Measurements from ENCODE around the gene ARIH2. TPM values are rescaled to one million over a fixed set of nuclear protein-coding genes. Genes with fewer than 3 reads are reported as not detected.

The ARIH2 gene
- polyA plus RNA-seq (2013, experiment 1 of 2): 71.8 TPM
- polyA plus RNA-seq (2013, experiment 2 of 2): 62.7 TPM

GRCh38 chr3:48918388-48919214 lies at the start of gene ARIH2:
Gene ARIH2, plus strand, starts transcription at chr3:48918842. Its CDS starts 8,717 bp downstream, at chr3:48927559.
- H3K9me3 ChIP-seq (ENCODE audit: control insufficient read depth, low read length): no peaks in the 10 kb centered on the region
- H3K27ac ChIP-seq (ENCODE audit: low read depth, low read length, severe bottlenecking): peak within 1 kb of the TSS; percentile 97
- H3K4me1 ChIP-seq (ENCODE audit: control insufficient read depth, insufficient read depth, low read length, poor library complexity, severe bottlenecking): peaks cover 4% of the 10 kb centered on the region
- peak within 1 kb of the TSS; percentile 73 for H3K4me3 ChIP-seq (ENCODE audit: extremely low read depth, insufficient read depth, low read length, poor library complexity, severe bottlenecking)
- H3K36me3 ChIP-seq (ENCODE audit: control insufficient read depth, insufficient read depth, low read length): peaks cover 19% of the 10 kb centered on the region
- 0% methylated on average over 87 to 96 of the region's 97 CpGs for WGBS, 2 experiments (ENCODE audit: insufficient coverage in 2 of 2)

DNA sequence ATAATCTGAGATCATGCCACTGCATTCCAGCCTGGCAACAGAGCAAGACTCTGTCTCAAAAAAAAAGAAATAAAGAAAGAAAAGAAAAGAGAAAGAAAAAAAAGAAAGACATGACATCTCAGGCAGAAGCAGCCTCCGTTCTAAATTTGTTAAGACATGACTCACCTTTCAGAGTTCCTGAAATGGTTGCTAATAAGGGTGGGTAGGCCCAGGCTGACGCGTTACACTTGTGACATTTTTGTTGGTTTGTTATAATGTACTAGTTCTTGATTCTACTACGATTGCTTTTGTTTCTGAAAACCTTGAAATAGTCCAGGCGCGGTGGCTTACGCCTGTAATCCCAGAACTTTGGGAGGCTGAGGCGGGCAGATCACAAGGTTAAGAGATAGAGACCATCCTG lies 41.0 kb upstream of the ARIH2 start:
- H3K4me1 ChIP-seq (ENCODE audit: control insufficient read depth, insufficient read depth, low read length, poor library complexity, severe bottlenecking): no peaks in the 10 kb centered on the region
- H3K4me3 ChIP-seq (ENCODE audit: extremely low read depth, insufficient read depth, low read length, poor library complexity, severe bottlenecking): no peak overlapping the region
- no peaks in the 10 kb centered on the region for H3K36me3 ChIP-seq (ENCODE audit: control insufficient read depth, insufficient read depth, low read length)
- 95% methylated on average over 6 to 8 of the region's 8 CpGs for WGBS, 2 experiments (ENCODE audit: insufficient coverage in 2 of 2)
- H3K27ac ChIP-seq (ENCODE audit: low read depth, low read length, severe bottlenecking): no peak overlapping the region
- no peaks in the 10 kb centered on the region for H3K9me3 ChIP-seq (ENCODE audit: control insufficient read depth, low read length)

- Histone ChIP-seq H3K4me1 (ENCODE audit: control insufficient read depth, insufficient read depth, low read length, poor library complexity, severe bottlenecking) (no peaks in the 10 kb centered on the region), H3K9me3 (ENCODE audit: control insufficient read depth, low read length) (no peaks in the 10 kb centered on the region), H3K4me3 (ENCODE audit: extremely low read depth, insufficient read depth, low read length, poor library complexity, severe bottlenecking) (no peak overlapping the region), H3K27ac (ENCODE audit: low read depth, low read length, severe bottlenecking) (no peak overlapping the region), H3K36me3 (ENCODE audit: control insufficient read depth, insufficient read depth, low read length) (no peaks in the 10 kb centered on the region)
- WGBS, 2 experiments (ENCODE audit: insufficient coverage in 2 of 2): 94 to 97% methylated on average over 2 to 4 of the region's 6 CpGs
Measured at GRCh38 chr3:48879307-48879993, 39.2 kb upstream of the ARIH2 start.

DNA sequence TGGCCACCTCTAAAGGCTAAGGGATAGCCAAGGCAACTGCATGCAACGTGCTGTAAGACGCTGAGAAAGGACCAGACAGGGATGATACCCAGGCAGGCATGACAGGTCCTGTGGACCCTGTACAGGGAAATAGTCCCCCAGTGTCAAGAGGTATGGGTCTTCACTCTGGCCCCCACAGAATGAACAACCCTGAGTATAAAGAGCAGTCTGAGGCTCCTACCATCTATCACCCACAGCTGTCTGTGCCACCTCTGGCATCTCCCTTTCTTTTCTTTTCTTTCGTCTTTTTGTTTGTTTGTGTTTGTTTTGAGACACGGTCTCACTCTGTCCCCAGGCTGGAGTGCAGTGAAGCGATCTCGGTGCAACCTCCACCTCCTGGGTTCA lies 38.7 kb upstream of the ARIH2 start:
- no peaks in the 10 kb centered on the region for H3K36me3 ChIP-seq (ENCODE audit: control insufficient read depth, insufficient read depth, low read length)
- WGBS, 2 experiments (ENCODE audit: insufficient coverage in 2 of 2): 84 to 85% methylated on average over 2 to 4 of the region's 6 CpGs
- H3K9me3 ChIP-seq (ENCODE audit: control insufficient read depth, low read length): no peaks in the 10 kb centered on the region
- H3K4me3 ChIP-seq (ENCODE audit: extremely low read depth, insufficient read depth, low read length, poor library complexity, severe bottlenecking): no peak overlapping the region
- no peak overlapping the region for H3K27ac ChIP-seq (ENCODE audit: low read depth, low read length, severe bottlenecking)
- H3K4me1 ChIP-seq (ENCODE audit: control insufficient read depth, insufficient read depth, low read length, poor library complexity, severe bottlenecking): no peaks in the 10 kb centered on the region

DNA sequence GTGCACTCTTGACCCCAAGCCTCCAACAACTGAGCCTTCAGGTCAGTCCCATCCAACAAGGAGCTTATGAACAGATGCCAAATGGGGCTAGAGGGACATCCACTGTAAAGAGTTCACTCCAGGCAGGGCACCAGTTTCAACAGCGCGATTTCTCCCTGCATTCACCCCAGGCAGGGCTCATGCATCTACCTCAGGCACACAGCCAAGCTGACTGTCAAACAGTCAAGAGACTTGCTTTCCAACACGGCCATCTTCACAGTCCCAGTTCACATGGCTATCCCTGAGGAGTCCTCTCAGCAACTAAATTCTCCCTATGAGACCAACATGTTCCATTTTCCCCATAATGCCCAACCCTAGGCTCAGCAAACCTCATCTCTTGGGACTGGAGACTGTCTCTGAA lies 37.6 kb upstream of the ARIH2 start:
- 78 to 97% methylated on average over 3 of the region's 3 CpGs for WGBS, 2 experiments (ENCODE audit: insufficient coverage in 2 of 2)
- H3K4me1 ChIP-seq (ENCODE audit: control insufficient read depth, insufficient read depth, low read length, poor library complexity, severe bottlenecking): no peaks in the 10 kb centered on the region
- no peaks in the 10 kb centered on the region for H3K36me3 ChIP-seq (ENCODE audit: control insufficient read depth, insufficient read depth, low read length)
- no peak overlapping the region for H3K27ac ChIP-seq (ENCODE audit: low read depth, low read length, severe bottlenecking)
- no peaks in the 10 kb centered on the region for H3K9me3 ChIP-seq (ENCODE audit: control insufficient read depth, low read length)
- H3K4me3 ChIP-seq (ENCODE audit: extremely low read depth, insufficient read depth, low read length, poor library complexity, severe bottlenecking): no peak overlapping the region

DNA sequence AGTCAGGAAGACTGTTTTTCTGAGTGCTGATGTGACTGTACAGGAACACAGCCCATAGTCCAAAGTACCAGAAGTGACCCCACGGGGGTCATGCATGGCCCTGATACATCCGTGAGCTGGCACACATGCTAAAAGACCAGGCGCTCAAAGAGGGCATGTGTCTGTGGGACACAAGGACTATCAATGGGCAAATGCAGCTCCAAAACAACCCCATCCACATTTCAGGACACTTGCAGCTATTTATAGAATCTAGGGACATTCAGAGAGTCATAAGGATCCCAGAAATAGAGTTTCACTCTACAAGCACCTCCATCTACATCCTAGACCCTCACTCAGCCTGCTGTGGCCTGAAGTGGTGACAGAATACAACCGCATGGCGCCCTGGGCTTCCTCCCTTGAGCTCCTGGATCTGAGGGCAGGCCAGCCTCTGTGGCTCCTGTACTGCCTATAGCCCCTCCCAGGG lies 37.0 kb upstream of the ARIH2 start:
- WGBS, 2 experiments (ENCODE audit: insufficient coverage in 2 of 2): 86 to 94% methylated on average over 4 to 5 of the region's 5 CpGs
- H3K4me3 ChIP-seq (ENCODE audit: extremely low read depth, insufficient read depth, low read length, poor library complexity, severe bottlenecking): no peak overlapping the region
- H3K27ac ChIP-seq (ENCODE audit: low read depth, low read length, severe bottlenecking): no peak overlapping the region
- no peaks in the 10 kb centered on the region for H3K4me1 ChIP-seq (ENCODE audit: control insufficient read depth, insufficient read depth, low read length, poor library complexity, severe bottlenecking)
- H3K9me3 ChIP-seq (ENCODE audit: control insufficient read depth, low read length): no peaks in the 10 kb centered on the region
- H3K36me3 ChIP-seq (ENCODE audit: control insufficient read depth, insufficient read depth, low read length): no peaks in the 10 kb centered on the region

GRCh38 chr3:48885753-48886152 lies 32.9 kb upstream of the ARIH2 start:
- H3K4me1 ChIP-seq (ENCODE audit: control insufficient read depth, insufficient read depth, low read length, poor library complexity, severe bottlenecking): no peaks in the 10 kb centered on the region
- no peak overlapping the region for H3K27ac ChIP-seq (ENCODE audit: low read depth, low read length, severe bottlenecking)
- H3K9me3 ChIP-seq (ENCODE audit: control insufficient read depth, low read length): no peaks in the 10 kb centered on the region
- no peaks in the 10 kb centered on the region for H3K36me3 ChIP-seq (ENCODE audit: control insufficient read depth, insufficient read depth, low read length)
- H3K4me3 ChIP-seq (ENCODE audit: extremely low read depth, insufficient read depth, low read length, poor library complexity, severe bottlenecking): no peak overlapping the region

- no peaks in the 10 kb centered on the region for H3K36me3 ChIP-seq (ENCODE audit: control insufficient read depth, insufficient read depth, low read length)
- no peak overlapping the region for H3K4me3 ChIP-seq (ENCODE audit: extremely low read depth, insufficient read depth, low read length, poor library complexity, severe bottlenecking)
- 85 to 100% methylated on average over 5 of the region's 8 CpGs for whole genome bisulfite sequencing, 2 experiments (ENCODE audit: insufficient coverage in 2 of 2)
- no peaks in the 10 kb centered on the region for H3K4me1 ChIP-seq (ENCODE audit: control insufficient read depth, insufficient read depth, low read length, poor library complexity, severe bottlenecking)
- H3K9me3 ChIP-seq (ENCODE audit: control insufficient read depth, low read length): no peaks in the 10 kb centered on the region
- H3K27ac ChIP-seq (ENCODE audit: low read depth, low read length, severe bottlenecking): no peak overlapping the region
Measured at GRCh38 chr3:48891606-48892005, 27.0 kb upstream of the ARIH2 start.

- H3K4me3 ChIP-seq (ENCODE audit: extremely low read depth, insufficient read depth, low read length, poor library complexity, severe bottlenecking): no peak overlapping the region
- no peaks in the 10 kb centered on the region for H3K36me3 ChIP-seq (ENCODE audit: control insufficient read depth, insufficient read depth, low read length)
- no peaks in the 10 kb centered on the region for H3K4me1 ChIP-seq (ENCODE audit: control insufficient read depth, insufficient read depth, low read length, poor library complexity, severe bottlenecking)
- no peaks in the 10 kb centered on the region for H3K9me3 ChIP-seq (ENCODE audit: control insufficient read depth, low read length)
- WGBS, 2 experiments (ENCODE audit: insufficient coverage in 2 of 2): 78 to 87% methylated on average over 3 to 4 of the region's 6 CpGs
- no peak overlapping the region for H3K27ac ChIP-seq (ENCODE audit: low read depth, low read length, severe bottlenecking)
Measured at GRCh38 chr3:48894516-48894915, 24.1 kb upstream of the ARIH2 start.

GRCh38 chr3:48896936-48897335 lies 21.7 kb upstream of the ARIH2 start:
- H3K9me3 ChIP-seq (ENCODE audit: control insufficient read depth, low read length): no peaks in the 10 kb centered on the region
- no peaks in the 10 kb centered on the region for H3K36me3 ChIP-seq (ENCODE audit: control insufficient read depth, insufficient read depth, low read length)
- H3K27ac ChIP-seq (ENCODE audit: low read depth, low read length, severe bottlenecking): no peak overlapping the region
- no peak overlapping the region for H3K4me3 ChIP-seq (ENCODE audit: extremely low read depth, insufficient read depth, low read length, poor library complexity, severe bottlenecking)
- no peaks in the 10 kb centered on the region for H3K4me1 ChIP-seq (ENCODE audit: control insufficient read depth, insufficient read depth, low read length, poor library complexity, severe bottlenecking)
- WGBS, 2 experiments (ENCODE audit: insufficient coverage in 2 of 2): 100% methylated on average over 1 to 2 of the region's 2 CpGs
